Globus pallidus (tissue), 1 donor: ENCODE measurements around the gene ZNF503.

Experiments used
- DNase-seq: peaks from one replicate; pipeline ENCODE4 v3.0.0-alpha.2; 2015; ENCODE audit warnings: low spot score

Gene ZNF503

GRCh38 chr10:75353183-75353582 lies 48.4 kb downstream of the ZNF503 start:
- no peak for DNase-seq

DNA sequence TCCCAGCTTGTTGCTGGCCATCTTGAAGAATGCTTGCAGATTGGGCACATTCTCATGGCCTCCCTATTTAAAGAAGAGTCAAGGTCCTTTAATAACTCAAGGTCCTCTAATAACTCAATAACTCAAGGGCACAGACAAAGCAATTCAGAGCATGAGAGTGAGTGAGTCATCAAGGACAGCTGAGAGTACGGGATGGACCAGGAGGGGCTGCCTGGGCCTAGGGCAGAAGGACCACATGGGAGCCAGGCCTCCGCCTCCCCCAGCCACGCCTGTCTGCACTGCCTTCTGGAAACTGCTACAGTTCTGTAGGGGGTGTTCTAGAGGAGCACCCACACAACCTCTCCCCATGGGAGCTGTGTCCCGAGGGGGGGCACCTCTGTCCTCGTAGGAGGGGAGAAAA lies 48.9 kb downstream of the ZNF503 start:
- DNase-seq: no peak

DNA sequence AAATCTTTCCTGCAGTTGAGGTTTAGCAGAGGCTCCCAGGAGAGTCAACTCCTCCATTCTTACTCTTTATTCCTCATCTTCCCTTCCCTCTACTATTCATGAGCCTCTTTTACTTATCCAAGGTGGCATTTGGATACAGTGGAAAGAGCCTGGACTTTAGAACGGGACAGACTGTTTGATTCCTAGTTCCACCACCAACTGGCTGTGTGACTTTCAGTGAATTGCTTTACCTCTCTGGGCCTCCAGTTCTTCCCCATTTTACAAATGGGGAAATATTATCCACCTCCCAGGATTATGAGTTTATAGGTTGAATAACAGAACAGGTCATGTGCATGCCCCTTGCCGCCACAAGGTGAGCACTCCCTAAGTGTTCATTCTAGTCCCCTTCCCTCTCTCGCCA lies 49.9 kb downstream of the ZNF503 start:
- no peak for DNase-seq

DNA sequence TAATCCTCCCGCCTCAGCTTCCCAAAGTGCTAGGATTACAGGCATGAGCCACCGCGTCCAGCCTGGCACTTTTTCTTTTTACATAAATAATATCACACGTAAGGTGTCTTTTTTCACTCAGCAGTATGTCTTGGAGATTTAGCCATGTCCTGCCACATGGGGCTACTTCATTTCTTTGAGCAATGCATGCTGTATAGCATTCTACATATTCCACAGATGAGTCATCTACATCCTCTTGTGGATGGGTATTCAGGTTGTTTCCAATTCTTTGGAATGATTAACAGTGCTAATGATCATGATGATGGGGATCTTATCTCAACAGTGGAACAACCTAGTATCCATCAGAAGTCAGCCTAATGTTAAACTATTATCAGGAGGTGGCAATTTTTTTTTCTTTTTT lies 50.8 kb downstream of the ZNF503 start:
- no peak for DNase-seq
